SH-SY5Y (cell line): ENCODE measurements around the gene GJA3.

ENCODE experiments used
- GATA2 ChIP-seq: IDR thresholded peaks from 2 replicates; pipeline ENCODE4 v1.6.1; 2011; ENCODE audit warnings: mild to moderate bottlenecking, low read depth, low read length
- GATA3 ChIP-seq: IDR thresholded peaks from 2 replicates; pipeline ENCODE4 v1.6.1; 2011; ENCODE audit warnings: low read depth, mild to moderate bottlenecking, low read length, moderate library complexity

GRCh38 chr13:20116213-20116612 is 44.6 kb downstream of the GJA3 start:
- no peak for TF ChIP-seq GATA3
- no peak for TF ChIP-seq GATA2
